VCaP (cell line): ENCODE data around the gene HEG1.
"Not testable (repeated sequence)": the region's sequence is repeated elsewhere in the genome, so short reads cannot be mapped to it uniquely, and the experiment has no call there.

ENCODE experiments used
- H3K27ac ChIP-seq: fragments of 450-650 bp; 2 replicates; pipeline ENCODE4 v1.5.1; 2017
- CTCF ChIP-seq: fragments of 450-650 bp; conservative IDR thresholded peaks from 2 replicates; pipeline ENCODE4 v1.5.1; 2017; ENCODE audit warnings: mild to moderate bottlenecking, moderate library complexity

Gene HEG1

GRCh38 chr3:124960698-124961097 is 95.1 kb downstream of the HEG1 start:
- H3K27ac ChIP-seq: no peak overlapping the region
- no peak for TF ChIP-seq CTCF

GRCh38 chr3:124960105-124960504 is 95.7 kb downstream of the HEG1 start:
- TF ChIP-seq CTCF: no peak
- no peak overlapping the region for H3K27ac ChIP-seq

- H3K27ac ChIP-seq: not testable (repeated sequence)
Measured at GRCh38 chr3:124957951-124958350, 97.8 kb downstream of the HEG1 start.

GRCh38 chr3:124952282-124952855 is 103.4 kb downstream of the HEG1 start:
- no peak overlapping the region for H3K27ac ChIP-seq
- TF ChIP-seq CTCF: no peak

GRCh38 chr3:124951511-124952281 is 104.1 kb downstream of the HEG1 start:
- no peak overlapping the region for H3K27ac ChIP-seq
- TF ChIP-seq CTCF: no peak

- H3K27ac ChIP-seq: no peak overlapping the region
- TF ChIP-seq CTCF: no peak
Measured at GRCh38 chr3:124950026-124950425, 105.8 kb downstream of the HEG1 start.

- TF ChIP-seq CTCF: no peak
- H3K27ac ChIP-seq: no peak overlapping the region
Measured at GRCh38 chr3:124942613-124943012, 113.2 kb downstream of the HEG1 start.

GRCh38 chr3:124941771-124942170 is 114.0 kb downstream of the HEG1 start:
- no peak for TF ChIP-seq CTCF
- no peak overlapping the region for H3K27ac ChIP-seq
